ENCODE measurements around the gene SQOR. TPM values are rescaled to one million over a fixed set of nuclear protein-coding genes. Genes with fewer than 3 reads are reported as not detected.

The SQOR gene
- total and polyA plus RNA-seq, 2 experiments from 2014 or later: 19.7 to 21.9 TPM

DNA sequence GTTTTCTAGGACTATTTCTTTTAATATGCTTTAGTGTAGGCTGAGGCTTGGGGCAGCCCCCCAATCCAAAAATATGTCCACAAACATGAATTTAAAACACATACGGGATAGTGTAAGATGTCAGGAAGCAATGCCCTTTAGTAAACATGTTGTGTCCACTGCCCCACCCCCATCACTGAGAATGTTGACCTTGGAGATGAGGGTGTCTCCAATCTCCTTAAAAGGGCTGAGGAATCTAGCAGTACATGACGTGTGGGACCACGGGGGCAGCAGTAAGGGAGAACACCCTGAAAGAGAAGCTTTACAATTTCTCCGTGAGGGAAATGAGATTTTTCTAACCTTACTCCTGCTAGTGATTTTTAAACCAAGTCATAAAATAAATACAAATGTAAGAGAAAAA is 84.7 kb downstream of the SQOR start:
- H3K9ac ChIP-seq: no peak overlapping the region
- H3K36me3 ChIP-seq (ENCODE audit: low read depth): no peaks in the 10 kb centered on the region
- DNase-seq: no peak
- 56 to 57% methylated on average over 4 of the region's 4 CpGs for WGBS, 2 experiments (ENCODE audit: low coverage in 1 of 2, low lambda C conversion rate in 2 of 2, missing lambda C conversion rate in 2 of 2)
- no peak overlapping the region for H3K27ac ChIP-seq
- H3K79me2 ChIP-seq (ENCODE audit: insufficient read depth): no peaks in the 10 kb centered on the region
- H3K27me3 ChIP-seq (replicated peaks; ENCODE audit: insufficient read depth): no peaks in the 10 kb centered on the region
- H3K4me3 ChIP-seq: no peak overlapping the region
- H2AFZ ChIP-seq: no peak overlapping the region
- no peaks in the 10 kb centered on the region for H4K20me1 ChIP-seq (ENCODE audit: insufficient read depth)
- no peak for TF ChIP-seq EZH2phosphoT487 (IDR thresholded peaks at IDR 0.05; ENCODE audit: insufficient read depth, low read depth)
- no peak for TF ChIP-seq EZH2 (IDR thresholded peaks at IDR 0.05; ENCODE audit: insufficient read depth, poor library complexity, severe bottlenecking)
- H3K4me1 ChIP-seq (ENCODE audit: insufficient read depth): peaks cover 4% of the 10 kb centered on the region; the same call in 1 of the 2 replicates
- H3F3A ChIP-seq (ENCODE audit: insufficient read depth): peaks cover 5% of the 10 kb centered on the region
- no peaks in the 10 kb centered on the region for H3K9me3 ChIP-seq (ENCODE audit: low read depth)
- no peaks in the 10 kb centered on the region for H3K9me2 ChIP-seq (ENCODE audit: insufficient read depth)
- in situ Hi-C loops (cut with MboI): no loop called here
- H3K4me2 ChIP-seq (ENCODE audit: unreplicated experiment): no peak overlapping the region

DNA sequence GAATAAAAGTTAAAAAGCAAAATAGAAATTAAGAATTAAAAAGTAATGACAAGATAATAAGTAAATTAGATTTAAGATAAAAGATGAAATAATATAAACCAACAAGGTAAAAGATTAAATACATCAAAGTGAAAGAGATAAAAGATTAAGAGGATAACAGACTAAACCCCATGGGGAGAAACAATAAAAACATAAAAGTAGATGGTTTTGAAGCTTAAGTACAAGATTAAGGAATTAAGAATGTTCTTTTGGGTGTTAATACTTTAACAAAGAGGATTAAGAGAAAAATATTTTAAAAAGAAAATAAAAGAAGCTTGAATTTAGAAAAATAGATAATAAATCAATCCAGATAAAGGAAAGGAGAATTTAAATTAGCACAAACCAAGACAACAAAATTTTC is 85.4 kb downstream of the SQOR start:
- H3K4me1 ChIP-seq (ENCODE audit: insufficient read depth): no peaks in the 10 kb centered on the region
- no peak for DNase-seq
- no peak overlapping the region for H3K9ac ChIP-seq
- in situ Hi-C loops (cut with MboI): no loop called here
- TF ChIP-seq EZH2 (IDR thresholded peaks at IDR 0.05; ENCODE audit: insufficient read depth, poor library complexity, severe bottlenecking): no peak
- TF ChIP-seq EZH2phosphoT487 (IDR thresholded peaks at IDR 0.05; ENCODE audit: insufficient read depth, low read depth): no peak
- H2AFZ ChIP-seq: no peak overlapping the region
- H3K4me2 ChIP-seq (ENCODE audit: unreplicated experiment): no peak overlapping the region
- no peaks in the 10 kb centered on the region for H3K79me2 ChIP-seq (ENCODE audit: insufficient read depth)
- H3K9me3 ChIP-seq (ENCODE audit: low read depth): no peaks in the 10 kb centered on the region
- H3K4me3 ChIP-seq: no peak overlapping the region
- no peaks in the 10 kb centered on the region for H4K20me1 ChIP-seq (ENCODE audit: insufficient read depth)
- H3K27ac ChIP-seq: no peak overlapping the region
- H3K36me3 ChIP-seq (ENCODE audit: low read depth): no peaks in the 10 kb centered on the region
- no peaks in the 10 kb centered on the region for H3K27me3 ChIP-seq (replicated peaks; ENCODE audit: insufficient read depth)
- H3F3A ChIP-seq (ENCODE audit: insufficient read depth): peaks cover 1% of the 10 kb centered on the region
- H3K9me2 ChIP-seq (ENCODE audit: insufficient read depth): no peaks in the 10 kb centered on the region

DNA sequence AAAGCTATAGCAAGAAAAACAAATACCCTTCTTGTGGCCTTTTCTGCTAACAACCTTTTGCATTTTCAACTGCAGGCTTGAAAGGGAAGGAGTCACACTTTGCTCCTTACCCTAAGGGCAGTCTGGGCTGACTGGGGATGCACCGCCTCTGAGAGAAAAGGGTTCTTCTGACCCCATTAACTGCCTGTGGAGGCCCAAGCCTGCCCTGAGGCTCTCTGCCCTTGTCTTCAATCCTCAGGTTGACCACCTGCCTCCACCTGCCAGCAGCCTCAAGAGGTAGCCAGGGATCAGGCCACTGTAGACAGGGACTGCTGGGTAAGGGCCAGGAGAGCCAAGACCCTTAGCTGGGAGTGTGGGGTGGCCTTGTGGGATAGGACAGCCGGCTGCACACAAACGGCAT is 93.8 kb downstream of the SQOR start:
- 82 to 86% methylated on average over 3 of the region's 3 CpGs for WGBS, 2 experiments (ENCODE audit: low coverage in 1 of 2, low lambda C conversion rate in 2 of 2, missing lambda C conversion rate in 2 of 2)
- Histone ChIP-seq H4K20me1 (ENCODE audit: insufficient read depth) (no peaks in the 10 kb centered on the region), H3K9me3 (ENCODE audit: low read depth) (no peaks in the 10 kb centered on the region), H3K27me3 (replicated peaks; ENCODE audit: insufficient read depth) (no peaks in the 10 kb centered on the region), H3K27ac (no peak overlapping the region), H2AFZ (no peak overlapping the region), H3K9me2 (ENCODE audit: insufficient read depth) (no peaks in the 10 kb centered on the region), H3K79me2 (ENCODE audit: insufficient read depth) (no peaks in the 10 kb centered on the region), H3F3A (ENCODE audit: insufficient read depth) (no peaks in the 10 kb centered on the region), H3K4me3 (no peak overlapping the region), H3K4me2 (ENCODE audit: unreplicated experiment) (no peak overlapping the region), H3K4me1 (ENCODE audit: insufficient read depth) (no peaks in the 10 kb centered on the region), H3K36me3 (ENCODE audit: low read depth) (no peaks in the 10 kb centered on the region), H3K9ac (no peak overlapping the region)
- TF ChIP-seq EZH2phosphoT487 (IDR thresholded peaks at IDR 0.05; ENCODE audit: insufficient read depth, low read depth): no peak
- TF ChIP-seq EZH2 (IDR thresholded peaks at IDR 0.05; ENCODE audit: insufficient read depth, poor library complexity, severe bottlenecking): no peak
- DNase-seq: no peak
- in situ Hi-C loops (cut with MboI): no loop called here

DNA sequence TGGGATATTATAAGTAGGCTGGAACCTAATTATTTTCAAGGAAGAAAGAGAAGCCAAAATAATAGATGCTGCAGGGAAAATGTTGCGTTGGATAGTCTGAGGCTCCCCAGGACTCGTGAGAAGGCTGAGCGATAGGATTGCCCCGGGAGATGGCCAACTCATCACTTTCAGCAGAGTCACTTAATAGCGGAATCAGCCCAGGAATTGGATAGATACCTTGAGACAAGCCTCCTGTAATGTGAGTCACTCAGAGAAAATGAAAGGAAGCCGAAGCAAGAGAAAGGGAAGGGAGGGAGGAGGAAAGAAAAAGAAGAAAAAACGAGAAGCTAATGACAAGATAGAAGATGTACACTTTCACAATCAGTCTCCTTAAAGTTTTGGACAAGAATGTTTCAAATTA is 94.3 kb downstream of the SQOR start:
- Histone ChIP-seq H3K9me3 (ENCODE audit: low read depth) (no peaks in the 10 kb centered on the region), H3K9me2 (ENCODE audit: insufficient read depth) (no peaks in the 10 kb centered on the region), H4K20me1 (ENCODE audit: insufficient read depth) (no peaks in the 10 kb centered on the region), H3K36me3 (ENCODE audit: low read depth) (no peaks in the 10 kb centered on the region), H3K79me2 (ENCODE audit: insufficient read depth) (no peaks in the 10 kb centered on the region), H2AFZ (no peak overlapping the region), H3K27ac (no peak overlapping the region), H3K9ac (no peak overlapping the region), H3K4me1 (ENCODE audit: insufficient read depth) (no peaks in the 10 kb centered on the region), H3K4me3 (no peak overlapping the region), H3F3A (ENCODE audit: insufficient read depth) (no peaks in the 10 kb centered on the region), H3K27me3 (replicated peaks; ENCODE audit: insufficient read depth) (no peaks in the 10 kb centered on the region), H3K4me2 (ENCODE audit: unreplicated experiment) (no peak overlapping the region)
- TF ChIP-seq EZH2phosphoT487 (IDR thresholded peaks at IDR 0.05; ENCODE audit: insufficient read depth, low read depth) (no peak), EZH2 (IDR thresholded peaks at IDR 0.05; ENCODE audit: insufficient read depth, poor library complexity, severe bottlenecking) (no peak)
- DNase-seq: no peak
- in situ Hi-C loops (cut with MboI): no loop called here
- WGBS, 2 experiments (ENCODE audit: low coverage in 1 of 2, low lambda C conversion rate in 2 of 2, missing lambda C conversion rate in 2 of 2): 63 to 75% methylated on average over 7 of the region's 7 CpGs

DNA sequence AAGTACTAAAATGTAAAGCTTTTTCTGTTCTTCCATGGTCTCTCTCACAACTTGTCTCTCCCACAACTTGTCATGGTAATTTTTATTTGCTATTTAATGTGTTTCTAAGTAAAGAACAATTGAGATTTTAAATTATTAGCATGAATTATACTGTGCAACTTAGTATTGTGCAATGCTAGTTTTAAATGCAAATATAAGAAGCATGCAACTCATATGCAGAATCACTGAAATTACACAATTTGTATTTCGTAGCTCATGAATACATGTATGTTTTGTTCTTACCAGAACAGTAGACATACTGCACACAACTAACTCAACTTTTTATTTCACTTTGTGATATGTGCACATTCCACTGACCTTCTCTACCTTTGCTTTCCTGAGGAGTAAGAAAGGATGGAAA is 96.5 kb downstream of the SQOR start:
- Histone ChIP-seq H3K4me1 (ENCODE audit: insufficient read depth) (no peaks in the 10 kb centered on the region), H3K79me2 (ENCODE audit: insufficient read depth) (no peaks in the 10 kb centered on the region), H3K4me3 (no peak overlapping the region), H3K9ac (no peak overlapping the region), H4K20me1 (ENCODE audit: insufficient read depth) (no peaks in the 10 kb centered on the region), H3K27ac (no peak overlapping the region), H3F3A (ENCODE audit: insufficient read depth) (no peaks in the 10 kb centered on the region), H3K27me3 (replicated peaks; ENCODE audit: insufficient read depth) (no peaks in the 10 kb centered on the region), H2AFZ (no peak overlapping the region), H3K9me3 (ENCODE audit: low read depth) (no peaks in the 10 kb centered on the region), H3K36me3 (ENCODE audit: low read depth) (no peaks in the 10 kb centered on the region), H3K9me2 (ENCODE audit: insufficient read depth) (no peaks in the 10 kb centered on the region), H3K4me2 (ENCODE audit: unreplicated experiment) (no peak overlapping the region)
- WGBS, 2 experiments (ENCODE audit: low coverage in 1 of 2, low lambda C conversion rate in 2 of 2, missing lambda C conversion rate in 2 of 2): 20 to 50% methylated on average over 1 of the region's 1 CpG
- DNase-seq: no peak
- TF ChIP-seq EZH2phosphoT487 (IDR thresholded peaks at IDR 0.05; ENCODE audit: insufficient read depth, low read depth) (no peak), EZH2 (IDR thresholded peaks at IDR 0.05; ENCODE audit: insufficient read depth, poor library complexity, severe bottlenecking) (no peak)
- in situ Hi-C loops (cut with MboI): no loop called here

Measured in GM23248 (cell line).